T-cell (primary cell): ENCODE measurements around the gene FOXK2. TPM values are rescaled to one million over a fixed set of nuclear protein-coding genes. Genes with fewer than 3 reads are reported as not detected.

Experiments used
- ATAC-seq, 4 experiments: fragments of 200-7000 bp in 3 of 4; fragments of 150-1000 bp in 1 of 4; cut with Tn5 transposase; replicated peaks in 1 of 4; 1 replicate in 3 of 4; 2 replicates in 1 of 4; pipeline ENCODE4 v1.10.0; 2021; ENCODE audit warnings: moderate library complexity in 3 of 4, mild to moderate bottlenecking in 2 of 4, moderate number of reproducible peaks in 1 of 4
- CTCF ChIA-PET, 2 donors: fragments of 300-600 bp; sonication (Branson Sonifier 250); formaldehyde crosslinking; loops; one replicate each; lab custom pipeline; 2022; ENCODE audit warnings: antibody characterized with exemption in 2 of 2; lab: Charles Lee
- POLR2A ChIA-PET, 2 donors: fragments of 300-600 bp; sonication (Branson Sonifier 250); formaldehyde crosslinking; loops; one replicate each; lab custom pipeline; 2022; ENCODE audit warnings: antibody characterized with exemption in 2 of 2; lab: Charles Lee
- DNase-seq, 35 experiments: peaks; one replicate each; pipeline versions ENCODE4 v3.0.0 to v3.0.0-alpha.2; 2013 to 2023
- H3K27ac ChIP-seq: one replicate; pipeline ENCODE4 v1.5.1; 2013; ENCODE audit warnings: low read length
- H3K27me3 ChIP-seq, 2 experiments: replicated peaks in 1 of 2; 1 replicate in 1 of 2; 2 replicates in 1 of 2; pipeline versions ENCODE4 v1.6.1 to v1.7.0; 2013; ENCODE audit warnings: low read length in 1 of 2, mixed read lengths in 1 of 2; ENCODE audit not compliant: control insufficient read depth in 2 of 2, insufficient read depth in 2 of 2; ENCODE audit errors: extremely low read depth in 1 of 2
- H3K36me3 ChIP-seq, 2 donors: 1 replicate in 1 of 2; 2 replicates in 1 of 2; pipeline versions ENCODE4 v1.6.1 to v1.7.0; 2013; ENCODE audit warnings: low read length in 1 of 2; ENCODE audit not compliant: control insufficient read depth in 2 of 2, insufficient read depth in 1 of 2; ENCODE audit errors: extremely low read depth in 1 of 2
- H3K4me1 ChIP-seq, 2 experiments: 1 replicate in 1 of 2; 2 replicates in 1 of 2; pipeline versions ENCODE4 v1.6.1 to v1.7.0; 2013; ENCODE audit warnings: low read length in 2 of 2, mixed read lengths in 1 of 2; ENCODE audit not compliant: insufficient read depth in 2 of 2, control insufficient read depth in 1 of 2; ENCODE audit errors: extremely low read depth in 1 of 2
- H3K4me3 ChIP-seq, 2 donors: 1 replicate in 1 of 2; 2 replicates in 1 of 2; pipeline versions ENCODE4 v1.5.1 to v1.7.0; 2013; ENCODE audit warnings: mild to moderate bottlenecking in 2 of 2, low read length in 1 of 2, moderate library complexity in 1 of 2; ENCODE audit not compliant: control insufficient read depth in 1 of 2; ENCODE audit errors: extremely low read depth in 1 of 2
- H3K9me3 ChIP-seq: 2 replicates; pipeline ENCODE4 v1.7.0; 2013
- H3K27ac Mint-ChIP-seq, 2 donors: one replicate each; pipeline ENCODE4 v1.8.0; 2020 to 2021; ENCODE audit warnings: mild to moderate bottlenecking in 2 of 2, mixed read lengths in 2 of 2
- H3K27me3 Mint-ChIP-seq, 2 donors: one replicate each; pipeline ENCODE4 v1.8.0; 2021 to 2022; ENCODE audit warnings: mixed read lengths in 2 of 2
- H3K36me3 Mint-ChIP-seq: one replicate; pipeline ENCODE4 v1.8.0; 2021; ENCODE audit warnings: mixed read lengths
- H3K4me1 Mint-ChIP-seq, 3 donors: one replicate each; pipeline ENCODE4 v1.8.0; 2020 to 2022; ENCODE audit warnings: mixed read lengths in 3 of 3, mild to moderate bottlenecking in 1 of 3
- H3K4me3 Mint-ChIP-seq, 3 donors: one replicate each; pipeline ENCODE4 v1.8.0; 2020 to 2022; ENCODE audit warnings: mild to moderate bottlenecking in 3 of 3, mixed read lengths in 3 of 3, moderate library complexity in 3 of 3
- H3K9me3 Mint-ChIP-seq, 3 donors: one replicate each; pipeline ENCODE4 v1.8.0; 2020 to 2022; ENCODE audit warnings: mixed read lengths in 3 of 3
- WGBS: methylation state at CpG from one replicate; pipeline ENCODE4 v1.1.5; 2013; ENCODE audit warnings: missing lambda C conversion rate; ENCODE audit not compliant: insufficient coverage; 5-methylcytosine and 5-hydroxymethylcytosine counted together
- total RNA-seq, 35 experiments: library from RNA in 6 of 35; stranded (reverse) in 6 of 35; fragments of 120-200 nt in 1 of 35; gene quantifications; one replicate each; pipeline versions ENCODE4 v1.2.1 to v1.2.4 and lab custom pipeline; 2013 to 2026

The FOXK2 gene
- total RNA-seq, 5 donors from 2014 or later (not counting 1 experiment from before 2014, with no cell fraction given): 45.8 to 65.5 (median 61.9) TPM

DNA sequence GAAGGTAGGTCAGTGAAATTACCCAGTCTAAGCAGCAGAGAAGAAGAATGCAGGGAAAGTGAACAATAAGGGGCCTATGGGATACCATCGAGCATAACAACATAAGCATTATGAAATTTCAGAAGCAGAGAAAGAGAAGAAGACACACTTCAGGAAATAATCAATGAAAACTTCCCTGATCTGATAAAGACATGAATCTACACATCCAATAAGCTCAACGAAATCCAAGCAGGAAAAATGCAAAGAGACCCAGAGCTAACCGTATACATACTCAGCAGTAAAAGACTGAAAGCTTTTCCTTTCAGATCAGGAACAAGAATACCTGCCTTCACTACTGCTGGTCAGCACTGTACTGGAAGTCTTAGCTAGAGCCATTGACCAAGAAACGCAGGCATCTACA lies 90.1 kb downstream of the FOXK2 start:
- Histone ChIP-seq H3K4me3 (no peak overlapping the region), H3K9me3 (no peaks in the 10 kb centered on the region), H3K36me3 (peaks cover 3 to 51% of the 10 kb centered on the region in 2 donors), H3K27me3 (no peaks in the 10 kb centered on the region), H3K4me1 (peaks cover 0 to under 1% of the 10 kb centered on the region in 2 experiments), H3K27ac (no peak overlapping the region)
- H3K27ac Mint-ChIP-seq: peak overlapping the region in 1 of 2 donors; percentile 44
- H3K27me3 Mint-ChIP-seq: no peaks in the 10 kb centered on the region
- no peak overlapping the region for H3K4me3 Mint-ChIP-seq
- peaks cover 0 to 6% (median under 1%) of the 10 kb centered on the region in 3 donors for H3K4me1 Mint-ChIP-seq
- DNase-seq (no peak), ATAC-seq (no peak)
- ChIA-PET CTCF (no interaction called here), POLR2A (no interaction called here)
- WGBS: 89% methylated on average over 3 of the region's 4 CpGs
- peaks cover 35% of the 10 kb centered on the region for H3K36me3 Mint-ChIP-seq
- no peaks in the 10 kb centered on the region for H3K9me3 Mint-ChIP-seq

GRCh38 chr17:82611140-82612058 lies 91.9 kb downstream of the FOXK2 start:
- Mint-ChIP-seq H3K9me3 (no peaks in the 10 kb centered on the region), H3K27me3 (no peaks in the 10 kb centered on the region), H3K4me3 (no peak overlapping the region), H3K36me3 (peaks cover 42% of the 10 kb centered on the region), H3K4me1 (no peaks in the 10 kb centered on the region), H3K27ac (no peak overlapping the region)
- no peak for DNase-seq
- no peaks in the 10 kb centered on the region for H3K4me1 ChIP-seq
- CTCF ChIA-PET: no interaction called here
- no peak overlapping the region for H3K4me3 ChIP-seq
- H3K9me3 ChIP-seq: no peaks in the 10 kb centered on the region
- POLR2A ChIA-PET: no interaction called here
- no peak for ATAC-seq
- peaks cover 8 to 55% of the 10 kb centered on the region in 2 donors for H3K36me3 ChIP-seq
- no peak overlapping the region for H3K27ac ChIP-seq
- H3K27me3 ChIP-seq: no peaks in the 10 kb centered on the region
- 83% methylated on average over 9 of the region's 21 CpGs for WGBS

GRCh38 chr17:82613283-82614094 lies 94.0 kb downstream of the FOXK2 start:
- Mint-ChIP-seq H3K36me3 (peaks cover 51% of the 10 kb centered on the region), H3K4me1 (no peaks in the 10 kb centered on the region), H3K9me3 (no peaks in the 10 kb centered on the region), H3K27ac (no peak overlapping the region), H3K4me3 (no peak overlapping the region), H3K27me3 (no peaks in the 10 kb centered on the region)
- ATAC-seq: peak in 1 of 4 experiments; percentile 32
- WGBS: 96% methylated on average over 37 of the region's 37 CpGs
- Histone ChIP-seq H3K27ac (no peak overlapping the region), H3K4me1 (no peaks in the 10 kb centered on the region), H3K27me3 (no peaks in the 10 kb centered on the region), H3K36me3 (peaks cover 8 to 69% of the 10 kb centered on the region in 2 donors), H3K4me3 (no peak overlapping the region), H3K9me3 (no peaks in the 10 kb centered on the region)
- CTCF ChIA-PET: no interaction called here
- no peak for DNase-seq
- POLR2A ChIA-PET: no interaction called here

- no peaks in the 10 kb centered on the region for H3K27me3 ChIP-seq
- Mint-ChIP-seq H3K36me3 (peaks cover 54% of the 10 kb centered on the region), H3K4me1 (no peaks in the 10 kb centered on the region), H3K27ac (no peak overlapping the region), H3K27me3 (no peaks in the 10 kb centered on the region), H3K9me3 (no peaks in the 10 kb centered on the region), H3K4me3 (no peak overlapping the region)
- H3K9me3 ChIP-seq: no peaks in the 10 kb centered on the region
- H3K4me1 ChIP-seq: no peaks in the 10 kb centered on the region
- peaks cover 9 to 71% of the 10 kb centered on the region in 2 donors for H3K36me3 ChIP-seq
- no peak overlapping the region for H3K4me3 ChIP-seq
- no peak overlapping the region for H3K27ac ChIP-seq
- DNase-seq (no peak), ATAC-seq (no peak)
- WGBS: 96% methylated on average over 5 of the region's 22 CpGs
- POLR2A ChIA-PET: no interaction called here
- CTCF ChIA-PET: no interaction called here
These were observed 94.6 kb downstream of the FOXK2 start for GRCh38 chr17:82614095-82614631.

DNA sequence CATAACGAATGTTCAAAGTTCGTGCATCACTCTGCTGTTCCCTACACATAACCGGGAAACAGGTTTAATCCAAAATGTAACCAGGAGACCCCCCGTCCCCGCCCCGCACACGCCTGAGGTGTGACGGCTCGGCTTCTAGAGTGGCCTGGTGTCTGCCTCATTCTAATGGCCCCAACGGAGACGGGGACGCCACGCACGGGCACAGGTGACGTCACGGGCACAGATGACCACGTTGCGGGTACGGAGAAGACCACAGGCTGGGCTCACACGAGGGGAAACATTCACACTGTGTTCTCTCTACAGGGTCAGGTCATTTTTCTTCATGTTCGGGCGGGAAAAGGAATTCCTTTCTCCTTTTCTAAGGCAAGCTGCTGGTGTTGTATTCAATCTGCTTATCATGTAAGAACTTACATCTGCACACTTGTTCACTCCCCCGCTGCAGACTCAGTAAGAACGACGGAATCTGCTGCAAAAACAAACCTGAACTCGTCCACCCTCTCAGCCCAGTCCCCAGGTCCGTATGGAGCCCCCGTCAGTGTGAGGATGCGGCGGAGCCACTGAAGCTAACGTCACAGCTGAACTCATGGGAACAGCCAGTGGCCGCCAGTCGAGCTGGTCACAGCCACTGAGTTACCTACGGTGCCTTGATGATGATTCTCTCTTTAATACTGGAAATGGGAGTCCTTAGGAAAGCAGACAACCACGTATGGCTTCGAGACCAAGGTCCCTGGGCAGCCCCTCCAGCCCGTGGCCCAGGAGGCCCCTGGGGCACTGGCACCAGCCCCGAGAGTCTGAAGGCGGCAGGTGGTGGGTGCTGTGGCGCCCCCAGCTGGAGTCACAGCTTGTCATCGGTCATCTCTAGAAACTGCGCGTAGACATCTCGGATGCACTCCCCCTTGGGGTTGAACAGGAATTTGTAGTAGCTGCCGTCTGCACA lies 95.8 kb downstream of the FOXK2 start:
- Histone ChIP-seq H3K36me3 (peaks cover 15 to 67% of the 10 kb centered on the region in 2 donors), H3K4me1 (no peaks in the 10 kb centered on the region), H3K27ac (no peak overlapping the region), H3K4me3 (no peak overlapping the region), H3K27me3 (no peaks in the 10 kb centered on the region), H3K9me3 (no peaks in the 10 kb centered on the region)
- no peaks in the 10 kb centered on the region for H3K27me3 Mint-ChIP-seq
- CTCF ChIA-PET: no interaction called here
- H3K36me3 Mint-ChIP-seq: peaks cover 55% of the 10 kb centered on the region
- ATAC-seq: no peak
- no peak for DNase-seq
- no peaks in the 10 kb centered on the region for H3K9me3 Mint-ChIP-seq
- WGBS: 95% methylated on average over 43 of the region's 45 CpGs
- POLR2A ChIA-PET: no interaction called here
- no peaks in the 10 kb centered on the region for H3K4me1 Mint-ChIP-seq
- H3K27ac Mint-ChIP-seq: no peak overlapping the region
- no peak overlapping the region for H3K4me3 Mint-ChIP-seq
